ENCODE data around the gene SNRPA1.
A peak's percentile ranks its signal among the peaks of the same experiment; 100 is the strongest.
"Not testable (repeated sequence)": the region's sequence is repeated elsewhere in the genome, so short reads cannot be mapped to it uniquely, and the experiment has no call there.

SNRPA1 gene

GRCh38 chr15:101293122-101293521 is 1.9 kb downstream of the SNRPA1 start:
- DNase-seq (ENCODE audit: low read depth): no peak

- no peak for DNase-seq (ENCODE audit: low read depth)
Observed at GRCh38 chr15:101288905-101289513, 6.0 kb downstream of the SNRPA1 start.

GRCh38 chr15:101287342-101287741 is 7.7 kb downstream of the SNRPA1 start:
- DNase-seq (ENCODE audit: low read depth): not testable (repeated sequence)

- no peak for DNase-seq (ENCODE audit: low read depth)
Observed at GRCh38 chr15:101286471-101287114, 8.5 kb downstream of the SNRPA1 start.

- no peak for DNase-seq (ENCODE audit: low read depth)
Observed at GRCh38 chr15:101283931-101284330, 11.1 kb downstream of the SNRPA1 start.

GRCh38 chr15:101280007-101280406 is 15.0 kb downstream of the SNRPA1 start:
- no peak for DNase-seq (ENCODE audit: low read depth)

- DNase-seq (ENCODE audit: low read depth): no peak
Observed at GRCh38 chr15:101277943-101278564, 17.0 kb downstream of the SNRPA1 start.

- no peak for DNase-seq (ENCODE audit: low read depth)
Observed at GRCh38 chr15:101277038-101277822, 17.8 kb downstream of the SNRPA1 start, which contains the start of gene SELENOS. Gene SELENOS, minus strand, starts transcription at chr15:101277485. Its CDS starts 68 bp downstream, at chr15:101277417.

- DNase-seq (ENCODE audit: low read depth): no peak
Observed at GRCh38 chr15:101276501-101277037, 18.5 kb downstream of the SNRPA1 start.

GRCh38 chr15:101275018-101275417 is 20.0 kb downstream of the SNRPA1 start:
- DNase-seq (ENCODE audit: low read depth): no peak

GRCh38 chr15:101273534-101273933 is 21.5 kb downstream of the SNRPA1 start:
- no peak for DNase-seq (ENCODE audit: low read depth)

- no peak for DNase-seq (ENCODE audit: low read depth)
Observed at GRCh38 chr15:101272584-101272983, 22.5 kb downstream of the SNRPA1 start.

GRCh38 chr15:101269479-101270223 is 25.4 kb downstream of the SNRPA1 start:
- no peak for DNase-seq (ENCODE audit: low read depth)

- DNase-seq (ENCODE audit: low read depth): peak; percentile 95
Observed at GRCh38 chr15:101267320-101268104, 27.5 kb downstream of the SNRPA1 start.

GRCh38 chr15:101266787-101267186 is 28.3 kb downstream of the SNRPA1 start:
- no peak for DNase-seq (ENCODE audit: low read depth)

GRCh38 chr15:101266034-101266433 is 29.0 kb downstream of the SNRPA1 start:
- DNase-seq (ENCODE audit: low read depth): peak; percentile 60

- DNase-seq (ENCODE audit: low read depth): no peak
Observed at GRCh38 chr15:101264911-101265641, 30.0 kb downstream of the SNRPA1 start.

- no peak for DNase-seq (ENCODE audit: low read depth)
Observed at GRCh38 chr15:101264011-101264410, 31.0 kb downstream of the SNRPA1 start.

- no peak for DNase-seq (ENCODE audit: low read depth)
Observed at GRCh38 chr15:101262551-101262950, 32.5 kb downstream of the SNRPA1 start.

All from GM04503 (cell line).